PFSK-1 (cell line): ENCODE data around the gene PLEKHH3.

Experiments used
- FOXP2 ChIP-seq: optimal IDR thresholded peaks from 2 replicates; pipeline ENCODE3; 2011; ENCODE audit warnings: borderline replicate concordance, control low read depth, inconsistent platforms; ENCODE audit not compliant: insufficient read depth; ENCODE audit errors: extremely low read length, extremely low read depth
- POLR2AphosphoS5 ChIP-seq: IDR thresholded peaks from 2 replicates; pipeline ENCODE4 v1.6.1; 2012; ENCODE audit warnings: low read depth, mild to moderate bottlenecking, control low read depth, low read length, moderate library complexity
- REST ChIP-seq, 2 experiments: IDR thresholded peaks; 2 replicates each; pipeline versions ENCODE4 v1.6.1 to v1.8.0; 2011 to 2012; ENCODE audit warnings: low read depth in 2 of 2, low read length in 2 of 2, control low read depth in 1 of 2, inconsistent platforms in 1 of 2, mild to moderate bottlenecking in 1 of 2, moderate library complexity in 1 of 2; ENCODE audit not compliant: insufficient read depth in 1 of 2
- SIN3A ChIP-seq: IDR thresholded peaks from 2 replicates; pipeline ENCODE4 v1.6.1; 2012; ENCODE audit warnings: mild to moderate bottlenecking, low read length, moderate library complexity, borderline replicate concordance; ENCODE audit not compliant: insufficient read depth
- TAF1 ChIP-seq: IDR thresholded peaks from 2 replicates; pipeline ENCODE4 v1.6.1; 2012; ENCODE audit warnings: low read length, control low read depth, borderline replicate concordance; ENCODE audit not compliant: insufficient read depth

PLEKHH3 gene

GRCh38 chr17:42700586-42701289 is 23.9 kb upstream of the PLEKHH3 start:
- TF ChIP-seq SIN3A (no peak), TAF1 (no peak), REST (IDR thresholded peaks at IDR 0.05; ENCODE audit: insufficient read depth in 1 of 2, low read depth in 2 of 2, low read length in 2 of 2) (no peak), POLR2AphosphoS5 (no peak; the same call in 1 of the 2 replicates), FOXP2 (no peak)

- TF ChIP-seq TAF1 (no peak), SIN3A (no peak), REST (IDR thresholded peaks at IDR 0.05; ENCODE audit: insufficient read depth in 1 of 2, low read depth in 2 of 2, low read length in 2 of 2) (no peak), POLR2AphosphoS5 (no peak), FOXP2 (no peak)
Measured at GRCh38 chr17:42699415-42699740, 22.6 kb upstream of the PLEKHH3 start.

- no peak for TF ChIP-seq FOXP2
- no peak for TF ChIP-seq REST (IDR thresholded peaks at IDR 0.05; ENCODE audit: insufficient read depth in 1 of 2, low read depth in 2 of 2, low read length in 2 of 2)
- no peak for TF ChIP-seq TAF1
- no peak for TF ChIP-seq SIN3A
- no peak for TF ChIP-seq POLR2AphosphoS5
Measured at GRCh38 chr17:42698736-42699414, 22.1 kb upstream of the PLEKHH3 start.

GRCh38 chr17:42697108-42697811 is 20.5 kb upstream of the PLEKHH3 start:
- TF ChIP-seq REST (IDR thresholded peaks at IDR 0.05; ENCODE audit: insufficient read depth in 1 of 2, low read depth in 2 of 2, low read length in 2 of 2) (no peak), POLR2AphosphoS5 (no peak), FOXP2 (no peak), SIN3A (no peak), TAF1 (no peak)
